ENCODE data around the gene SNTB2. TPM values are rescaled to one million over a fixed set of nuclear protein-coding genes. Genes with fewer than 3 reads are reported as not detected.
A peak's percentile ranks its signal among the peaks of the same experiment; 100 is the strongest.

SNTB2 gene
- total RNA-seq, 2 experiments from 2014 or later: 11.8 to 13.0 TPM

- POLR2A ChIA-PET: interaction anchor here (0.9 to 2.7 kb wide), 4 partner anchors 22 to 145 kb away, joined by 3 to 23 read pairs (median 3); partner anchors contain the start of genes PDF and VPS4A
- H3K27me3 Mint-ChIP-seq: no peaks in the 10 kb centered on the region
- intact Hi-C loops (cut with micrococcal nuclease): no loop called here
- CTCF ChIA-PET: interaction anchor here (0.7 to 2.8 kb wide), 8 partner anchors 10 to 151 kb away, joined by 3 to 9 read pairs (median 6); partner anchors contain the start of gene COG8
- peak overlapping the region; percentile 72 for H3K4me3 Mint-ChIP-seq
- ATAC-seq (no peak), DNase-seq (peak; percentile 48)
- no peaks in the 10 kb centered on the region for H3K9me3 Mint-ChIP-seq
- peak overlapping the region; percentile 75 for H3K27ac Mint-ChIP-seq
- peaks cover 13% of the 10 kb centered on the region for H3K36me3 Mint-ChIP-seq (ENCODE audit: low read depth)
- TF ChIP-seq, protein P1, sequence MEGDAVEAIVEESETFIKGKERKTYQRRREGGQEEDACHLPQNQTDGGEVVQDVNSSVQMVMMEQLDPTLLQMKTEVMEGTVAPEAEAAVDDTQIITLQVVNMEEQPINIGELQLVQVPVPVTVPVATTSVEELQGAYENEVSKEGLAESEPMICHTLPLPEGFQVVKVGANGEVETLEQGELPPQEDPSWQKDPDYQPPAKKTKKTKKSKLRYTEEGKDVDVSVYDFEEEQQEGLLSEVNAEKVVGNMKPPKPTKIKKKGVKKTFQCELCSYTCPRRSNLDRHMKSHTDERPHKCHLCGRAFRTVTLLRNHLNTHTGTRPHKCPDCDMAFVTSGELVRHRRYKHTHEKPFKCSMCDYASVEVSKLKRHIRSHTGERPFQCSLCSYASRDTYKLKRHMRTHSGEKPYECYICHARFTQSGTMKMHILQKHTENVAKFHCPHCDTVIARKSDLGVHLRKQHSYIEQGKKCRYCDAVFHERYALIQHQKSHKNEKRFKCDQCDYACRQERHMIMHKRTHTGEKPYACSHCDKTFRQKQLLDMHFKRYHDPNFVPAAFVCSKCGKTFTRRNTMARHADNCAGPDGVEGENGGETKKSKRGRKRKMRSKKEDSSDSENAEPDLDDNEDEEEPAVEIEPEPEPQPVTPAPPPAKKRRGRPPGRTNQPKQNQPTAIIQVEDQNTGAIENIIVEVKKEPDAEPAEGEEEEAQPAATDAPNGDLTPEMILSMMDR (IDR thresholded peaks at IDR 0.05): no peak
- peaks cover 53% of the 10 kb centered on the region for H3K4me1 Mint-ChIP-seq (ENCODE audit: low read depth)
Observed at GRCh38 chr16:69188236-69188549, 1.2 kb downstream of the SNTB2 start.

DNA sequence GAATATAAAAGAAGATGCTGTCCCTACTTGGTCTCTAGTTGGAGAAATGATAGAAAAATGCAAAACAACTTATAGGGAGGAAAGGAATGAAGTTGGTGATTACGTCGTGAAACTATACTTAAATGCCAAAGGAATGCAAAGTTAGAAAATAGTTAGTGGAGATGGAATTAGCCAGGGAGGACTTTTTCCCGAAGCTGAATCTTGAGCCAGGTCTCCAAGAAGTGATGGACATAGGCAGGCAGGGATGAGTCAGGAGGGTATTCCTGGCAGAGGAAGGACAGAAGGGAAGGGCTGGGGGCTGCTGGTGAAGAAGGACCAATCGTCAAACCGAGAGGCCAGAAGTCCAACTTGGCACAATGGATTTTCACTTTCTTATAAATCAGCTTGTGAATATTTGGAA, 1.8 kb downstream of the SNTB2 start:
- CTCF ChIA-PET: interaction anchor here (0.6 to 2.8 kb wide), 9 partner anchors 9 to 150 kb away, joined by 3 to 9 read pairs (median 5); partner anchors contain the start of gene COG8
- intact Hi-C loops (cut with micrococcal nuclease): no loop called here
- Mint-ChIP-seq H3K9me3 (no peaks in the 10 kb centered on the region), H3K4me3 (peak overlapping the region; percentile 72), H3K27ac (peak overlapping the region; percentile 75), H3K4me1 (ENCODE audit: low read depth) (peaks cover 52% of the 10 kb centered on the region), H3K36me3 (ENCODE audit: low read depth) (peaks cover 13% of the 10 kb centered on the region), H3K27me3 (no peaks in the 10 kb centered on the region)
- no peak for ATAC-seq
- no peak for DNase-seq
- TF ChIP-seq, protein P1 (IDR thresholded peaks at IDR 0.05): no peak
- POLR2A ChIA-PET: interaction anchor here (0.9 to 2.7 kb wide), 4 partner anchors 22 to 145 kb away, joined by 3 to 23 read pairs (median 3); partner anchors contain the start of genes PDF and VPS4A

DNA sequence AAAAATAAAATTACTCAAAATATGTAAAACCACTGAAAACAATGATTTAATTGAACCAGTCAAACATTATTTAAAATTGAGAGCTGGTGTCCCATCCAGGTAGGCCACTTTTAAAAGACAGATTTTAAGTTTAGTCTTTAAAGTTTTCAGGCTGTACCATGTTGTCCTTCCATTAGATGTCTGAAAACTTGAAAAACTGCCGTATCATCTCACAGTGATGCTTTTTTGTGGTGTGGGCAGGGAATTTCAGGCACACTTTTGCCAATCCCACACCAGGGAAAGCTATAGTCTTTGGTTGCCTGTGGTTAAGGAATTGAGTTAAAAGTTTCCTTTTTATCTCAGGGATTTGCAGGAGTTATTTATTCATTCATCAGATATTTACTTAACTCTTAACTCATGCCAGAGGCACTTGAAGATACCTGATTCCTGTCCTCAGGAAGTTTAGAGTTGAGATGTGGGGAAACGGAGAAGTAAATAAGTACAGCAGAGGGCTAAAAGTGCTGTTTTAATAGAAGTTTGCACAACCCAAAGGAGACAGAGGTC, 3.2 kb downstream of the SNTB2 start:
- H3K27ac Mint-ChIP-seq: no peak overlapping the region
- no peak overlapping the region for H3K4me3 Mint-ChIP-seq
- TF ChIP-seq, protein P1 (IDR thresholded peaks at IDR 0.05): no peak
- H3K9me3 Mint-ChIP-seq: no peaks in the 10 kb centered on the region
- intact Hi-C loops (cut with micrococcal nuclease): no loop called here
- H3K36me3 Mint-ChIP-seq (ENCODE audit: low read depth): peaks cover 10% of the 10 kb centered on the region
- peaks cover 42% of the 10 kb centered on the region for H3K4me1 Mint-ChIP-seq (ENCODE audit: low read depth)
- ChIA-PET CTCF (interaction anchor here (2.3 kb wide), 1 partner anchor 26 kb away, joined by 7 read pairs; no protein-coding TSS in a partner anchor), POLR2A (interaction anchor here (1.2 kb wide), 1 partner anchor 24 kb away, joined by 3 read pairs; no protein-coding TSS in a partner anchor)
- DNase-seq: no peak
- no peak for ATAC-seq
- H3K27me3 Mint-ChIP-seq: no peaks in the 10 kb centered on the region

- H3K27ac Mint-ChIP-seq: no peak overlapping the region
- POLR2A ChIA-PET: interaction anchor here (1.2 kb wide), 1 partner anchor 24 kb away, joined by 3 read pairs; no protein-coding TSS in a partner anchor
- no peak for ATAC-seq
Observed at GRCh38 chr16:69190598-69190997, 3.6 kb downstream of the SNTB2 start.

GRCh38 chr16:69191136-69191535, 4.2 kb downstream of the SNTB2 start:
- Mint-ChIP-seq H3K4me1 (ENCODE audit: low read depth) (peaks cover 36% of the 10 kb centered on the region), H3K36me3 (ENCODE audit: low read depth) (peaks cover 10% of the 10 kb centered on the region), H3K27ac (no peak overlapping the region), H3K9me3 (no peaks in the 10 kb centered on the region), H3K27me3 (no peaks in the 10 kb centered on the region), H3K4me3 (no peak overlapping the region)
- ChIA-PET CTCF (no interaction called here), POLR2A (no interaction called here)
- intact Hi-C loops (cut with micrococcal nuclease): no loop called here
- ATAC-seq: no peak
- no peak for DNase-seq
- TF ChIP-seq, protein P1 (IDR thresholded peaks at IDR 0.05): no peak

More at GRCh38 chr16:69190598-69190997, 3.6 kb downstream of the SNTB2 start:
- intact Hi-C loops (cut with micrococcal nuclease): no loop called here
- peaks cover 38% of the 10 kb centered on the region for H3K4me1 Mint-ChIP-seq (ENCODE audit: low read depth)
- H3K27me3 Mint-ChIP-seq: no peaks in the 10 kb centered on the region
- no peak overlapping the region for H3K4me3 Mint-ChIP-seq
- no peak for DNase-seq
- peaks cover 10% of the 10 kb centered on the region for H3K36me3 Mint-ChIP-seq (ENCODE audit: low read depth)
- TF ChIP-seq, protein P1 (IDR thresholded peaks at IDR 0.05): no peak
- CTCF ChIA-PET: interaction anchor here (2.3 kb wide), 1 partner anchor 27 kb away, joined by 7 read pairs; no protein-coding TSS in a partner anchor
- H3K9me3 Mint-ChIP-seq: no peaks in the 10 kb centered on the region

All from activated CD8-positive, alpha-beta T cell treated with anti-CD3 and anti-CD28 coated beads for 36 hours (primary cell).